Activated T-helper 1 cell treated with anti-CD3 and anti-CD28 coated beads, Interleukin-12 subunit alpha, Interleukin-12 subunit beta, Interleukin-2, Interleukin-4 antibody, amounts not matched to agents 30 ng/mL and 10 ng/mL and 1 ng/mL, durations not matched to agents 14 hours and 24 hours and 36 hours (primary cell): ENCODE data around the gene SIK2. TPM values are rescaled to one million over a fixed set of nuclear protein-coding genes. Genes with fewer than 3 reads are reported as not detected.
"Not testable (repeated sequence)": the region's sequence is repeated elsewhere in the genome, so short reads cannot be mapped to it uniquely, and the experiment has no call there.

Source experiments
- DNase-seq: peaks from one replicate; pipeline ENCODE4 v3.0.0; 2021; ENCODE audit warnings: low spot score
- H3K27ac Mint-ChIP-seq: one replicate; pipeline ENCODE4 v1.8.0; 2021; ENCODE audit warnings: mild to moderate bottlenecking, mixed read lengths
- H3K27me3 Mint-ChIP-seq: one replicate; pipeline ENCODE4 v1.8.0; 2022; ENCODE audit warnings: mild to moderate bottlenecking, moderate library complexity, mixed read lengths; ENCODE audit not compliant: insufficient read depth
- H3K36me3 Mint-ChIP-seq: one replicate; pipeline ENCODE4 v1.8.0; 2021; ENCODE audit warnings: low read depth, mixed read lengths
- H3K4me1 Mint-ChIP-seq: one replicate; pipeline ENCODE4 v1.8.0; 2021; ENCODE audit warnings: low read depth, mixed read lengths
- H3K4me3 Mint-ChIP-seq: one replicate; pipeline ENCODE4 v1.8.0; 2021; ENCODE audit warnings: mild to moderate bottlenecking, moderate library complexity, mixed read lengths
- H3K9me3 Mint-ChIP-seq: one replicate; pipeline ENCODE4 v1.8.0; 2021; ENCODE audit warnings: mixed read lengths
- intact Hi-C: fragments of 100-400 bp; cut with micrococcal nuclease; formaldehyde crosslinking; loops from one replicate; pipeline ENCODE4 v1.15.1; 2024
- total RNA-seq: library from RNA; stranded (reverse); gene quantifications from 2 replicates; pipeline ENCODE4 v1.2.3, GENCODE V29; 2022

SIK2 gene
- total RNA-seq, 1 donor from 2014 or later, result 10.0 TPM

DNA sequence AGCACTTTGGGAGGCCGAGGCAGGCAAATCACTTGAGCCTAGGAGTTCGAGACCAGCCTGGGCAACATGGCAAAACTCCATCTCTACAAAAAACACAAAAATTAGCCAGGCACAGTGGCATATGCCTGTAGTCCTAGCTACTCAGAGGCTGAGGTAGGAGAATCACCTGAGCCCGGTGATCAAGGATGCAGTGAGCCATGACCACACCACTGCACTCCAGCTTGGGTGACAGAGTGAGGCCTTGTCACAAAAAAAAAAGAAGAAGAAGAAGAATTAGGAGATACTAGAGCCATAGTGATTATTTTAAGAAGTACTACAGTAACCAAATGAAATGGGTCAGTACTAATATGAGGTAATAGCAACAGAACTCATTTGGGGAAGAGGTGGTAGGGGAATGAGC lies 56.2 kb downstream of the SIK2 start:
- H3K9me3 Mint-ChIP-seq, DNase-seq, H3K27ac Mint-ChIP-seq, H3K27me3 Mint-ChIP-seq, H3K4me1 Mint-ChIP-seq, intact Hi-C loops, H3K4me3 Mint-ChIP-seq, H3K36me3 Mint-ChIP-seq: not testable (repeated sequence)

DNA sequence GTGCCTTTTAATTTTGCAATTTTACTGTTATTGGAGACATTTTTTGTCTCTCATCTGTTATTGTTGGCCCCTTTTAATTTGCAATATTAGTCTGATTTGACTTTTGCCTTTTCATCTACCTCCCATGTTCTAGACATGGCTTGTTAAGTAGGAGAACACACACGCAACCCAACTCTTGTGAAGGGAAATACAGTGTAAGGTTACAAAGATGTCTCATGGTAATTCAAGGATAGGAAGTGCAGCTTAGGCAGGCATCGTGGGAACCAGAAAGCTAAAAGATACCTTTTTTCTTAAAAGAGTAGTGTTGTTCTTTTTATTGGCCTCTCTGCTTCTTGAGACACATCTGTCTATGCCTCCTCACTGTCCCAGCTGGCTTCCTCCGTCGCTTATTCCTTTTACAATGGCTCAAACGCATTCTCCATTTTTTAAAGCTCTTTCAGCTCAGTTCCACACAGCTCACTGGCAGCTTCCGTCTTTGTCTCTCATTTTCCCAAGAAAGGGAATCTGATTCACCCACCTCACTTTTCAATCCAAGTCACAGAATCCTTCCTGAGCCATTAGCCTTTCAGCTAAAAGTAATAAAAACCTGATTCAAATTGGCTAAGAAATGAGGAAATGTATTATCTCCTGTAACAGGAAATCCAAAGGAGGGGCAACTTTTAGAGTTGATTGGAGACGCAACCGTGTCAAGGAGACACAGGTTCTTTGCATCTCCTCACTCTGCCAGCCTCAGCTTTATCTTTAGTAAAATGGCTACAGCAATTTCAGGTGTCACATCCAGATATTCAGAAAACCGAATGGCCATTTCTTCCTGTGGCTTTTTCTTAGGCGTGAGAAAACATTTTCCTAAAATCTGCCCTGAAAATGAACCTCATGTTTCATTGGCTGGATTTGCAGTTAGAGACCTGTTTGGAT lies 57.2 kb downstream of the SIK2 start:
- Mint-ChIP-seq H3K27ac (no peak overlapping the region), H3K4me3 (no peak overlapping the region), H3K27me3 (no peaks in the 10 kb centered on the region), H3K4me1 (no peaks in the 10 kb centered on the region), H3K36me3 (no peaks in the 10 kb centered on the region), H3K9me3 (no peaks in the 10 kb centered on the region)
- intact Hi-C loops, result no loop called here
- DNase-seq, result no peak

DNA sequence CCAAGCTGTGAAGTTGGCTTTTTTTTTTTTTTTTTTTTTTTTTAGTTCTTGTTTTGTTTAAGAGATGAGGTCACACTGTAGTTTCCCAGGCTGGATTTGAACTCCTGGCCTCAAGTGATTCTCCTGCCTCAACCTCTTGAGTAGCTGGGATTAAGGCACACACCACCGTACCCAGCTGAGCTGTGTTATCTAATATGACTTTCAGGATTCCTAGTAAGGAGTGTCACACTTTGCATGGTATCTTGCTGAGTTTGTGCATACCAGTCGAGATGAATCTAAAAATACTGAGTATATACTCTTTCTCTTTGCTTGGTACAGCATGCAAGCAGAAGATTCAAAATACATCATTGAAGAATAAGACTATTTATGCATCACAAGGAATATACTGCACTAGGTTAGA lies 58.6 kb downstream of the SIK2 start:
- no peak for DNase-seq
- Mint-ChIP-seq H3K4me1 (no peaks in the 10 kb centered on the region), H3K27me3 (no peaks in the 10 kb centered on the region), H3K9me3 (no peaks in the 10 kb centered on the region), H3K27ac (no peak overlapping the region), H3K4me3 (no peak overlapping the region), H3K36me3 (no peaks in the 10 kb centered on the region)
- intact Hi-C loops, result no loop called here

DNA sequence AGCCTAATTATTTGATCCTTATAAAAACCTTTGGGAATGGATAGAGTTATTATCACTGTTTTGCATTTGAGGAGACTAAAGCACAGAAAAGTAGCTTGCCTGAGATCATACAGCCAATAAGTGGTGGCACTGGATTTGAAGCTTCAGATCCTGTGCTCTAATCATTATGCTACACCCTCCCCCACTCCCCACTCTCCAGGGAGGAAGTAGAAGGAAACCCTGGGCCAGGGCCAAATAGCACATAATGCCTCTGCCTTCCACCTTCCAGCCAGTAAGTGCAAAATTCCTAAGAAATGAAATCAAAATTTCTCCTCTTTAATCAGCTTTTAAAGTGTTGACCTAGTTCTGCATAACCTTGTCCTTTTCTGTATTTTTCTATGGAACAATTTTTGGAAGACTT lies 61.6 kb downstream of the SIK2 start:
- Mint-ChIP-seq H3K9me3 (no peaks in the 10 kb centered on the region), H3K36me3 (no peaks in the 10 kb centered on the region), H3K4me3 (no peak overlapping the region), H3K27ac (no peak overlapping the region), H3K27me3 (no peaks in the 10 kb centered on the region), H3K4me1 (no peaks in the 10 kb centered on the region)
- no peak for DNase-seq
- intact Hi-C loops, result no loop called here

DNA sequence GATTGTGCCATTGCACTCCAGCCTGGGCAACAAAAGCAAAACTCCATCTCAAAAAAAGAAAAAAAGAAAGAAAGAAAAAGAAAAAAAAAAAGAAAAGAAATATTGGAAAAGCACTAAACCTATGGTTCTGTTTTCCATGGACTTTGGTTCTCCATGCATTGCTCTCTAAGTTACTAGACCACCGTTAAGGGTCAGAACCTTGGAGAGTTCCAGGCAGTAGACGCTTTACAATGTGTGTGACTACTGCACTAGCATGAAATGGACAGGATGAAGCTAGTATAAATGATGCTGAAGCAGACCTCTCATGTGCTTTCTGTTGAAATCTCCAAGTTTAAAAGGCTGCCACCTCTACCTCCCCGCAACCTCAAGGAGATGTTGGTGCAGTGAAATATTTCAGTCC lies 63.5 kb downstream of the SIK2 start:
- Mint-ChIP-seq H3K27me3 (no peaks in the 10 kb centered on the region), H3K9me3 (no peaks in the 10 kb centered on the region), H3K27ac (no peak overlapping the region), H3K4me1 (no peaks in the 10 kb centered on the region), H3K36me3 (no peaks in the 10 kb centered on the region), H3K4me3 (no peak overlapping the region)
- no peak for DNase-seq
- intact Hi-C loops, result no loop called here

DNA sequence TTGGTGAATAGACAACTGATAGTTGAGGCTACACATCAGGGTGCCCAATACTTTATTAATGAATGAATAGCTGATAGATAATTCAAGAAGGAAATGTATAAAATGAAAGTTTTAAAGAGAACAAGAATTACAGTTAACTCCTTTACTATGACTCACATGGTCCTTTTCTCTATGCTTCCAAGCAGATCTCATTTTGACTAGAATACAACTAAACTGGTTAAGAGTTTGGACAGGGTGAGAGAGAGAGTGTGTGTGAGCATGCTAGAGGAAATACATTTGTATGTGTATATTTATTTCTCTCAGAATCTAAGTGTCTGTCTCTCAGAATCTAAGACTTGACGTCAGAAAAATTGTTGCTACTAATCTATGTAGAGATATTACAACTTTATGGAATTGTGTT lies 66.7 kb downstream of the SIK2 start:
- no peaks in the 10 kb centered on the region for H3K9me3 Mint-ChIP-seq
- no peak for DNase-seq
- H3K27me3 Mint-ChIP-seq, result no peaks in the 10 kb centered on the region
- H3K36me3 Mint-ChIP-seq, result no peaks in the 10 kb centered on the region
- no peak overlapping the region for H3K27ac Mint-ChIP-seq
- intact Hi-C loops, result no loop called here
- H3K4me3 Mint-ChIP-seq, result no peak overlapping the region
- H3K4me1 Mint-ChIP-seq, result peaks cover 7% of the 10 kb centered on the region

DNA sequence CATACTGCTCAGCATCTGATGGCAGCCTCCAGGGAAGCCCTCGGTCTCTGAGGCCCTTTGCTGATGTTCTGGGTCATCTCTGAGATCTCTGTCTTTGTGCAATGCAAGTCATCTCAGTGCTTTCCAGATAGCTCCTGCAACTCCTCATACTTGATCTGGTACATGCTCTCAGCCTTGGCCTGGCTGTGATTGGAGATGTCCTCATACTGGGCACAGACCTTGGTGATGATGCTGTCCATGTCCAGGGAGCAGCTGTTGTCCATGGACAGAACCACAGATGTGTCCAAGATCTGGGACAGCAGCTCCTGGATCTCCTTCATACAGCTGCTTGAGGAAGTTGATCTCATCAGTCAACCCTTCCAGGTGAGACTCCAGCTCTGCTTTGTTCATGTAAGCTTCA lies 69.1 kb downstream of the SIK2 start:
- H3K27ac Mint-ChIP-seq, result no peak overlapping the region
- H3K36me3 Mint-ChIP-seq, result peaks cover 1% of the 10 kb centered on the region
- H3K4me3 Mint-ChIP-seq, result no peak overlapping the region
- H3K27me3 Mint-ChIP-seq, result no peaks in the 10 kb centered on the region
- no peak for DNase-seq
- no peaks in the 10 kb centered on the region for H3K9me3 Mint-ChIP-seq
- intact Hi-C loops, result no loop called here
- H3K4me1 Mint-ChIP-seq, result peaks cover 7% of the 10 kb centered on the region

DNA sequence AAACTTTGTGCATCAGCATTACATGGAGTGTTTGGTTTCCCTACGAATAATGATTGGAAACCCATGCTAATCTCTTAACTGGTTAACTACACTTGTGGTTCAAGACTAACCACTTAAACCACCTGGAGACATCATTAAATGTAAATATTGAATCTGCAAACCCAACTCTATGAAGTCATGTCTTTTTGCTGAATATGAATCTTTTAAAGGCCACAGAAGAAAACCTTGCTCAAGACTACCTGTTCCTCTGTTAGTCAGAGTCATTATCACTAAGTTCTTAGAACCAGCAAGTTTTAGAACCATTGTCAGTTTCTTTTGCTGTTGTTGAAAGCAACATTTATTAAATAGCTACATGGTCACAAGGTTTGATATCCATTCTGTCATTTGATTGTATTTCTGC lies 70.7 kb downstream of the SIK2 start:
- intact Hi-C loops, result no loop called here
- Mint-ChIP-seq H3K4me1 (peaks cover 7% of the 10 kb centered on the region), H3K9me3 (no peaks in the 10 kb centered on the region), H3K4me3 (no peak overlapping the region), H3K36me3 (peaks cover 1% of the 10 kb centered on the region), H3K27me3 (no peaks in the 10 kb centered on the region), H3K27ac (no peak overlapping the region)
- DNase-seq, result no peak

DNA sequence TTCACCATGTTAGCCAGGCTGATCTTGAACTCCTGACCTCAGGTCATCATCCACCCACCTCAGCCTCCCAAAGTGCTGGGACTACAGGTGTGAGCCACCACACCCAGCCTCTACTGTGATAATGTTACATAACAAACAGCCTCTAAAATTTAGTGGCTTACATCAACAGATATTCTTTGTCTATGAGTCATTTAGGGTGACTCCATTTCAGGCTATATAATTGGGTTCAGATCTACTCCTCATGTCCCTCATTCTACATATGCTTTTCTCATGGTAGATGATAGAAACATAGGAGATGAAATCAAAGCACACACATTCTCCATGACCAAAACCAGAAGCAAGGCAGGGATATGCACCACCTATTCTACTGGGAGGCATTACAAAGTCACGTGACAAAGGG lies 72.7 kb downstream of the SIK2 start:
- Mint-ChIP-seq H3K4me1 (peaks cover 7% of the 10 kb centered on the region), H3K9me3 (no peaks in the 10 kb centered on the region), H3K27me3 (no peaks in the 10 kb centered on the region), H3K36me3 (peaks cover 1% of the 10 kb centered on the region), H3K4me3 (no peak overlapping the region), H3K27ac (no peak overlapping the region)
- intact Hi-C loops, result loop anchor here (5.0 kb wide), 1 partner anchor 73 kb away; the partner anchor contains the start of gene SIK2
- DNase-seq, result no peak

DNA sequence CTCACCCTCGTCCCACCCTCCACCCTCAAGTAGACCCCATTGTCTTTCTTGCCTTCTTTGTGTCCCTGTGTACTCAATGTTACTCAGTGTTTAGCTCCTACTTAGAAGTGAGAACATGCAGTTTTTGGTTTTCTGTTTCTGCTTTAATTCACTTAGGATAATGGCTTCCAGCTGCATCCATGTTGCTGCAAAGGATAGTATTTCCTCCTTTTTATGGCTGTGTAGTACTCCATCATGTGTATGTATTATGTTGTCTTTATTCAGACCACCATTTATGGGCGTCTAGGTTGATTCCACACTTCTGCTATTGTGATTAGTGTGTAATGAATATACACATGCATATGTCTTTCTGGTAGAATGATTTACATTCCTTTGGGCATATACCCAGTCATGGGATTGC lies 73.6 kb downstream of the SIK2 start:
- Mint-ChIP-seq H3K4me1 (peaks cover 7% of the 10 kb centered on the region), H3K27ac (no peak overlapping the region), H3K27me3 (no peaks in the 10 kb centered on the region), H3K36me3 (peaks cover 1% of the 10 kb centered on the region), H3K4me3 (no peak overlapping the region), H3K9me3 (no peaks in the 10 kb centered on the region)
- intact Hi-C loops, result loop anchor here (5.0 kb wide), 1 partner anchor 74 kb away; the partner anchor contains the start of gene SIK2
- no peak for DNase-seq

DNA sequence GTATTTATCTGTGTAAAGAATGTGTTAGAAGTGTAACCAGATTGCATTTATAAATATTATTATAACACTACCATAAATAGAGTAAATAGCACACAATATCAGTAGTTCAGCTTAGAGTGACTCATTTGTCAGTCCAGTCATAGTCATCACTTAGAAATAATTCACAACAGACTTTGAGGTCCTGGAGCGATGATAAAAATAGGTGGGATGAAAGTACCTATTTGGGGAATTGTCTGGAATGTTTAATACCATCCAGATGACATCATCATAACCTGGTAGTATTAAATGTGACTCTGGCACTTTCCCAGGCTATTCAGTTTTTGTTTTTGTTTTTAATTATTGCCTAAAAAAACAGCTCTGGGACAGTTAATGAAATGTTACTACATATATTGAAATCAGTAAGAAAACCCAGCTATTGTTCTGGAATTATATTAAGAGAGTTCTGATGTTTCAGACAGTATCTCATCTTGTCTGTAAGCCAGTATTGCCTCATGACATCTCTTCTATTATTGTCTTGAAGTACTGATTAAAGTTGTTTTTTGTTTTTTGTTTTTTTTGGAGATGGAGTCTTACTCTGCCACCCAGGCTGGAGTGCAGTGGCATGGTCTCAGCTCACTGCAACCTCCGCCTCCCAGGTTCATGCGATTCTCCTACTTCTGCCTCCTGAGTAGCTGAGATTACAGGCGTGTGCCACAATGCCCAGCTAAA lies 74.8 kb downstream of the SIK2 start:
- intact Hi-C loops, result loop anchor here (5.0 kb wide), 1 partner anchor 75 kb away; the partner anchor contains the start of gene SIK2
- Mint-ChIP-seq H3K27me3 (no peaks in the 10 kb centered on the region), H3K9me3 (no peaks in the 10 kb centered on the region), H3K36me3 (peaks cover 1% of the 10 kb centered on the region), H3K27ac (no peak overlapping the region), H3K4me1 (peaks cover 7% of the 10 kb centered on the region), H3K4me3 (no peak overlapping the region)
- no peak for DNase-seq

DNA sequence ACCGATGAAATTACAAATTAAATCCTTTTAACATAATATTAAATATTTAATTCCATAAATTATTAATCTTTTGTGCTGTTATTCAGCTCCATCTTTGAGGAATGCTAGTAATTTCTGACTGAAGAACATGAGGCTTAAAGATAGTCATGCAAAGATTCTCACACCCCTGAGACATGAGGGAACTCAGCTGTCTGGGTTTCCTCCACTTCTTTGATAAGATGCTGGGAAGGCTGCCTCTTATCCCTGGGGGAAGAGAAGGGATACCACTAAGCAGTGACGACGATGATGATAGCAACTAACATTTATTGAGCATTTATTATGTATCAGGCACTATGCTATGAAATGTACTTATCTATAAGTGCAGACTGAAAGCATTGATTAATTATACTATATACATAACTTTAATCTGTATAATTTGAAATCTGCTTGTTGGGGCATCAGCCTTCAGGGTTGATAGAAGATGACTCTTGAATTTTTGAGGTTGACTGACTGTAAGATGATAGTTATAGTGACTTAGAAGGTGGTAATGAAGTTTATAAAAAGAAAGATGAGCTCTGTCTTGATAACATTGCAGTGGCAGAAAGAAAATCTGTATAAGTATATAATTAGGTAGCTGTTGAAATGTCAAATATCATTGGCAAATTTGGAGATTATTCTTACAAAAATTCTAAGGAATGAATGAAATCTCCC lies 78.4 kb downstream of the SIK2 start:
- Mint-ChIP-seq H3K9me3 (no peaks in the 10 kb centered on the region), H3K36me3 (no peaks in the 10 kb centered on the region), H3K4me1 (no peaks in the 10 kb centered on the region), H3K27ac (no peak overlapping the region), H3K4me3 (no peak overlapping the region), H3K27me3 (no peaks in the 10 kb centered on the region)
- intact Hi-C loops, result no loop called here
- no peak for DNase-seq

DNA sequence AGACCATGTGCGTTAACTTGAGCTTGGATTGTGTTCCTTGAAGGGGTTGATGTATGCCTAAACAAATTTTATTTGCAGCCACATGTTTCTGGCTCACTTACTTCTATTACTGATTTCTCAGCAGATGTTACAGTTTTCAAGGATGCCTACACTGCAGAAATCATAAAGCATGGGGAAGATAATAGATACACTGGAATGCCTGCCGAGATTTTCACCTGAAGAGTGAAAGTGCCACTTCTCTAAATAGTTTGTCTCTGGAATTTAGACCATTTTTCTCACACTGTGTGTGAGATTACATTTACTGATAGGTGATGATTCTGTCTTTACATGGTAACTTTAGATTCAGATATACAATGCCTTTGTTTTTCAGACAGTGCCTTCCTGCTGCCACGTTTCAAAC lies 81.6 kb downstream of the SIK2 start:
- Mint-ChIP-seq H3K4me3 (no peak overlapping the region), H3K27ac (no peak overlapping the region), H3K9me3 (no peaks in the 10 kb centered on the region), H3K36me3 (no peaks in the 10 kb centered on the region), H3K27me3 (no peaks in the 10 kb centered on the region), H3K4me1 (no peaks in the 10 kb centered on the region)
- intact Hi-C loops, result no loop called here
- DNase-seq, result no peak
